Omental fat pad (tissue), 4 donors: Measurements from ENCODE around the gene ANXA7. TPM values are rescaled to one million over a fixed set of nuclear protein-coding genes. Genes with fewer than 3 reads are reported as not detected.
"Not testable (repeated sequence)": the region's sequence is repeated elsewhere in the genome, so short reads cannot be mapped to it uniquely, and the experiment has no call there.

ENCODE experiments used
- ATAC-seq: fragments of 150-250 bp; one replicate; pipeline ENCODE4 v1.9.1; 2016; ENCODE audit warnings: mild to moderate bottlenecking, moderate library complexity; ENCODE audit not compliant: low FRiP score
- DNase-seq: peaks from one replicate; pipeline ENCODE4 v3.0.0-alpha.2; 2019; ENCODE audit warnings: low spot score
- CTCF ChIP-seq, 3 donors: fragments of 450-650 bp; IDR thresholded peaks; one replicate each; pipeline ENCODE4 v1.5.1; 2016 to 2017; ENCODE audit warnings: antibody characterized with exemption in 3 of 3, mild to moderate bottlenecking in 3 of 3, moderate library complexity in 2 of 3
- total RNA-seq, 4 donors: library from RNA; depleted of rRNA; stranded (reverse); fragments of >200 nt; gene quantifications; one replicate each; pipeline ENCODE4 v1.1.0, GENCODE V29; 2016

ANXA7 gene
- total RNA-seq, 4 donors from 2014 or later: 99.6 to 115 (median 112) TPM

GRCh38 chr10:73357166-73357565, 56.7 kb downstream of the ANXA7 start:
- DNase-seq (no peak), ATAC-seq (no peak)
- TF ChIP-seq CTCF (IDR thresholded peaks at IDR 0.05): no peak

GRCh38 chr10:73344269-73344668, 69.6 kb downstream of the ANXA7 start:
- no peak for TF ChIP-seq CTCF (IDR thresholded peaks at IDR 0.05)
- no peak for DNase-seq
- no peak for ATAC-seq

GRCh38 chr10:73340121-73340520, 73.7 kb downstream of the ANXA7 start:
- ATAC-seq (no peak), DNase-seq (no peak)
- TF ChIP-seq CTCF (IDR thresholded peaks at IDR 0.05): no peak

- ATAC-seq (no peak), DNase-seq (no peak)
- no peak for TF ChIP-seq CTCF (IDR thresholded peaks at IDR 0.05)
These were observed 74.4 kb downstream of the ANXA7 start for GRCh38 chr10:73339436-73339835.

GRCh38 chr10:73338801-73339368, 75.0 kb downstream of the ANXA7 start:
- TF ChIP-seq CTCF (IDR thresholded peaks at IDR 0.05): no peak
- no peak for DNase-seq
- ATAC-seq: no peak

- TF ChIP-seq CTCF (IDR thresholded peaks at IDR 0.05): no peak
- ATAC-seq: no peak
- no peak for DNase-seq
These were observed 80.7 kb downstream of the ANXA7 start for GRCh38 chr10:73333202-73333601.

GRCh38 chr10:73332379-73332778, 81.5 kb downstream of the ANXA7 start:
- no peak for TF ChIP-seq CTCF (IDR thresholded peaks at IDR 0.05)
- ATAC-seq: no peak
- no peak for DNase-seq

- not testable (repeated sequence) for ATAC-seq
These were observed 85.3 kb downstream of the ANXA7 start for GRCh38 chr10:73328523-73328922.

GRCh38 chr10:73325290-73325689, 88.6 kb downstream of the ANXA7 start:
- ATAC-seq, DNase-seq: not testable (repeated sequence)

More at GRCh38 chr10:73328523-73328922, 85.3 kb downstream of the ANXA7 start:
- not testable (repeated sequence) for DNase-seq
